GM21529 (cell line): ENCODE results near the gene PXT1.

Source experiments
- ATAC-seq: cut with Tn5 transposase; IDR thresholded peaks from one replicate; pipeline ENCODE4 v1.9.1; 2021; ENCODE audit not compliant: unreplicated experiment

Gene PXT1

DNA sequence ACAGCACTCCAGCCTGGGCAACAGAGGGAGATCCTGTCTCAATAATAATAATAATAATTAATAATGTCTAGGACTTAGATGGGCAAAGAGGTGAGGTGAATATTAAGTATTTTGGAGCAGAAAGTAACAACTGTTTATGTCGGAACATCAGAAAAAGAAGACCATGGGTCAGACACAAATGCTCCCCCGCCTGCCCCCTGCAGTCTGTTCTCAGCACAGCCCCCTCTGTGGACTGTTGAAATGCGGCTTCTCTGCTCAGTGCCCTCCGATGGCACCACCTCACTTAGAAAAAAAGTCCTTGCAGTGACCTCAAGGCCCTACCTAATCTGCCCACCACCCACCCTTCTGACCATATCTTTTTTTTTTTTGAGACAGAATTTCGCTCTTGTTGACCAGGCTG lies 50.0 kb downstream of the PXT1 start:
- ATAC-seq: no peak

DNA sequence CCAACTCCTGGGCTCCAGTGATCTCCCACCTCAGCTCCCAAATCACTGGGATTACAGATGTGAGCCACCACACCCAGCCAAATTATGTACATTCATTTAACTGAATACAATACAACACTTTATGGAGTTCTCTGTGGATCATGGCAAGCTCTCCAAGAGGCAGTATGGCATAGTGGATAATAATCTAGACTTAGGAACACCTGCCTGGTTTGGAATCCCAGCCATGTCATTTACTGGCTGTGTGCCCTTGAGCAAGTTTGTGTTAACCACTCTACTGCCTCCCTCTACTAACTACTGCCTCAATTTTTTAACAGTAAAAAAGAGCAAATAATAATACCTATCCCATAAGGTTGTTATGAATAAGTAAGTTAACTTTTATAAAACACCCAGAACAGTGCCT lies 53.3 kb downstream of the PXT1 start:
- no peak for ATAC-seq

DNA sequence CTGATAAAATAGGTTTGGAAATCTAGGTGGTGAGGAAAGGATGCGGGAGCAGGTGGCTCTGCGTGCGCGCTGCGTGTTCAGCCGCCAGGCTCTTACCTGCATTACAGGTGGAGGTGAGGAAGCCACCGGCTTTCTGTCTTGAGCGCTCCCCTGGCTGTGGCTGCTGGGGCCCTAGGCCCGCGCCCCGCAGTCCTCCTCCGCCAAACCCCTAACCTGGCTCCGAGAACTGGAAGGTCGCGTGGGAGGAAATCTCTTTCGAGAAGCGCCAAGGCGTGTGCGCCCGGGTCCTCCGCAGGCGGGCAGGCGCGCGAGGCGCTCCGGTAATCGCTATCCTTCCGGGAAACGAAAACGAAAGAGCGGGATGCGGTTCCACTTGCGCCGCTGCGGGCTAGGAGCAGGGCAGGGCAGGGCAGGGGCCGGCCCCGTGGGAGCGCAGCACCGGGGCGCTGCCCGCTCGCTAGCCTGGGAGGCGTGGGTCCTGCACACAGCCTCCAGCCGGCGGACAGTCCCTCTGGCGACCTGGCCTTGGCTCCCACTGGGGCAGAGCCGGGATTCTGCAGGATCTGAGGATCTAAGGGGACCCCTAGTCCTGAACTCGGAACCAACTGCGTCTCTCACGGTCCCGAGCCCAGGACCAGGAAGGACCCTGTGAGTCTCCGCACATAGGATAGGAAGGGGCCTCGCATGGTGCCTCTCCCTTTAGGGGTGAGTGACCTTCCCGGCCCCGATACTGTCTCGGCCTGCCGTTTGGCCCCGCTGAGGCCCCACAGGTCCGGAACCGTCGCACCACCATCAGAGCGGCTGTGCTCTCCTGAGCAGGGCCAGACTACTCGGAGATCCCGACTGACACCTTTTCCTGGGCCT lies 55.0 kb downstream of the PXT1 start, which contains the start of gene ETV7:
Gene ETV7 (minus strand): TSS at position 230 of the 864 bp plus-strand sequence. CDS start 128 bp downstream, at position 102.
- ATAC-seq: no peak

DNA sequence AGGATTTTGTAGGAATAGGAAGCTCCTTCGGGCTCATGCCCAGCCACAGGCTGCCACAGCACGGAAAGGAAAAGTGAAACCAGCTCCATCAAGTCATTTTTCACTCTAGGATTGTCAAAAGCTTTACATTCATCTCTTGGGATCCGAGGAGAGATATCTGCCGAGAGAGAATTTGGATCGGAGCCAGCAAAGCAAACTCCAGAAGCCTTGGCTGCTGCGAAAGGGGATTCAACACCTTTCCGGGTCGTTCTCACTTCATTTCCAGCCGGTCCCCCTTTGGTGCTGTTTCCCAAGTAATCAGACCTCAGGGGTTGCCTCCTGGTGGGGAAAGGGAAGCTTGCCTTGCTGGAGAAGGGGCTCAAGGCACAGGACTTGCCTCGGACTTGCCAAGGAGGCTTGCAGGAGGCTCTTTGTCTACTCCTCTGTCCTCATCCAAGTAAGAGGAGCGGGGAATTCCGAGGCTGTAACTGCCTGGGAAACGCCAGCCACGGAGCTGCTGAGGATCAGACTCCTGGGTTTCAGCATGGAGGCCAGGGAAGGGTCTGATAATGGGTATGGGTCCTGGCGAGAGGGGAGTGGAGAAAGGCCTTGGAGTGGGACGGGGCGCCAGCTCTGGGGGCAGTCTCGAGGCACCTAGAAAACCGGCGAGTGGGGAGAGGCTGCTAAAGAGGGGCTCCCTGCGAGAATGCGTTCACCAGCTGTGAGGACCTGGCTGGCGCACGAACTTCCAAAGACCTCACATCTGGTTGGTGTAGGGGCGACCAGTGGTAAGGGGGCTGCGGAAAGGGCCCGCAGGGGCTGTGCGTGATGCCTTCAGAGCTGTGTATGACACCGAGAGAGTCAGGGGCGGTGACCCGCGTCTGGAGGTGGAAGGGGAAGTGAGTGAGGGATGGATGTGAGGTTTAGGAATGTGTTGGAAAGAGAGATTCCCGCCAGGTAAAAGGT lies 55.9 kb downstream of the PXT1 start:
- no peak for ATAC-seq

DNA sequence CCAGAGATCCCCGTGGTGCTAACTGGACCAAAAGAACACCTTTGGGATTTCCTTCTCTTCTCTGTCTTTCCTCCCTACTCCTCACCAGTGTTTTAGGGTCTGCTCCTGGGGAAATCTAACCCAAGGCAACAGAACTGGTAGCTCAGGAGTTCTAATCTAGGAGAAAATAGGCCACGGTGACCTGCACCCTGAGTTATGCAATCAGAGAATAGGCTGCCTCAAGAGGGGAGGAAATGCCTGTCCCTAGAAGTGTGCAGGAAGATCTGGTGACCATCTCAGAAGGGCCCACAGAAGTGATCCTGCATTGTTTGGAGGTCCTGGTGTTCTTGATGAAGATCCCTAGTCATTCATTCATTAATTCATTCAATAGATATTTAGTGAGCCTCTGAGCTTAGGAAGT lies 58.6 kb downstream of the PXT1 start:
- no peak for ATAC-seq

DNA sequence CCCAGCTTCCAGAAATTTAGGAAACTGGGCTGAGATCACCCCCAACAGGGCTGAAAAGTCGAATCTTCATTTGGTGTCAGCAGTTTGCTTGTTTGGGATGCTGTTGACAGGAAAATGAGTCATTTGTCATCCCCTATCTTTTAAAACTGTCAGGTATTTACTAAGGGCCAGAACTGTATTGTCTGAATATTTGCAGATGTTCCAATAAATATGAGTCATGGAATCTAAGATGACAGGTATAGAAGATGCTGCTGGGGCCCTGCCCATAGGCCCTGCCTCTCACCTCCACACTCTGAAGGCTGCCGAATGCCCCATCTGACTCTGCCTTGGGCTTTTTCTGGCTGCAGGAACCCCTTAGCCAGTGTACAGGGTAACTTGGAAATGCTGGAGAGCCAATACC lies 59.0 kb downstream of the PXT1 start:
- no peak for ATAC-seq

DNA sequence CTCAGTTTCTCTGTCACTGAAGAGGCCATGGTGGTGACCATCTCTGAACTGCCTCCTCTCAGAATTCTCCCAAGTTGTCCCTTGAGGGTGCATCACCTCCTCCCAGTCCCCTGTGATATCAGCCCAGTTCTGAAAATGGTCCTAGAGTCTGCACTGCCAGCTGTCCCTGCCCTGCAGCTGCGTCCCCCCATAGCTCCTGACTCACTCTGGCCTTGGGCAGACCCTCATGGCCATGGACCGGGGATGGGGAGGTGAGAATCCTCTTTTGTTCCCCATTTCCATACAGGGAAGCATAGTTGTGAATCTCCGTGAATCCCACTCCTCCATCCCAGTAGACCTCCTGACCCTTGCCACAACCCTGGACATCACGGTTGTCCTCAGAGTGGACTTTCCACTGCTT lies 59.7 kb downstream of the PXT1 start:
- no peak for ATAC-seq

DNA sequence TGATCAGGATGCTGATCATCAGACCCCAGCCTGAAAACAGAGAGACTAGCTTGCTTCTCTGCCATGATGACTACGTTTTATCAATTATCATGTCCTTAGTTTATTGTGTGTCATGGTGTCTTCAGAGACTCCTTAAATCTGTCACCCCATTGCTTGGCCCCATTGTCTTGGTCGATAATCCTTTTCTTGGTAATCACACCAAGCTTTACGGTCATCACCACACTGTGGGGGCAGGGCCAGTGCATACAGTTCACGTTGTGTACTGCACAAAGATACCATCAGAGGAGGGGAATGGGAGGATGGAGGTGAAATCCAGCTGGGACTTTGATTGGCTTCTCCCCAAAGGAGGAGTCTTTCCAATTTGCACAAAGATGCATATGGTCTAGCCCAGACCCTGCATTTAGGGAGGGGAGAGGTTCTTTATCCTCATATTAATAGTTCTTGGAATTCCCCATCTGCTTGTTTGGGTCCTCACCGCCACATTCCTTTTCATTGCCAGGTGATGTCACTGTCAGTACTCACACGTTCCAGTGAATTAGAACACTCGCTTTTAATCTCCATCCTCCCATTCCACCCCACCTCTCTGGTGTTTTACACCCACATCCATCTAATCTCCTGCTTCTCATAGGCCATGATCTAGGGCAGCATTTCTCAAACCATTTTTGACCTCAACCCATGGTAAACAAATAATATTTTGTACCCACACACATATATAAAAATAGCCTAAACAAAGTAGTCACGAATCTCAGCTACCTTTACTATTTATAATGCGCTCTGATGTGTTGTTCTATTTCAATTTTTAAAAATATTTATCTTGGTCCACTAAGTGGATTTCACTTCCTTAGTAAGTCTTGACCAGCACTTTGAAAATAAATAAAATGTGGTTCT lies 60.9 kb downstream of the PXT1 start:
- ATAC-seq: no peak

DNA sequence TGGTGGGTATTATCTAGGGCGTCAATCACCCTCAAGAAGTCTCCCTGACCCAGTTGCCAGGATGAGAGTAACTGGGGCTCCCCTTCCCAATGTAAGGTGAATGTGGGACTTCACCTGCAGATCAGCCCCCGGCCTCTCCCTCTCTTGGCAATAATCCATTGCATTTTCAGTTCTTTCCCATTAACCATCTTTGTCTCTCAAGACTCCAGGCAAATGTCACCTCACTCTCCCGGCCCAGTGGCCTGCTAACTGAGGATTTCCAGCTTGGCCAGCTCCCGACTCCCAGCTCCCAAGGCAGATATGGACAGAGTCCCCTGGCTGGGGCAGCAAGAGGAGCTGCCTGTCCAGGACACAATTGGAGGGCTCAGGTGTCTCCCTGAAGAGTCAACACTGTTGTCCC lies 62.5 kb downstream of the PXT1 start:
- ATAC-seq: no peak

DNA sequence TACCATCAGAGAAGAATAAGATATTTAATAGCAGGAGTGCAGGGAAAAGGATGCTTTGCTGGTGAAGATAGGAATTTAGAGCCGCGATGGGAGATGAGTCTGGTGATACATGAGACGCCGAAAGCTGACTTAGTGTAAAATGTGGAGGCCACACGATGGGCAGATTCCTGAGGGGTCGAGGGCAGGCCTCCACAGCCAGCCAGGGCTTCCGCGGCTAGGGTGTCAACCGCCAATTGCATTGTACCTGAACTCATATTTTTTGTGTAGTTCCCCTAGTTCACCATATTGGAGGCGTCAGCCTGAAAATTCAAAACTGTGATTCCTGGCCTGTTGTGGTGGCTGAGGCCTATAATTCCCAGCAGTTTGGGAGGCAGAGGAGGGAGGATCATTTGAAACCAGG lies 63.7 kb downstream of the PXT1 start:
- ATAC-seq: no peak

DNA sequence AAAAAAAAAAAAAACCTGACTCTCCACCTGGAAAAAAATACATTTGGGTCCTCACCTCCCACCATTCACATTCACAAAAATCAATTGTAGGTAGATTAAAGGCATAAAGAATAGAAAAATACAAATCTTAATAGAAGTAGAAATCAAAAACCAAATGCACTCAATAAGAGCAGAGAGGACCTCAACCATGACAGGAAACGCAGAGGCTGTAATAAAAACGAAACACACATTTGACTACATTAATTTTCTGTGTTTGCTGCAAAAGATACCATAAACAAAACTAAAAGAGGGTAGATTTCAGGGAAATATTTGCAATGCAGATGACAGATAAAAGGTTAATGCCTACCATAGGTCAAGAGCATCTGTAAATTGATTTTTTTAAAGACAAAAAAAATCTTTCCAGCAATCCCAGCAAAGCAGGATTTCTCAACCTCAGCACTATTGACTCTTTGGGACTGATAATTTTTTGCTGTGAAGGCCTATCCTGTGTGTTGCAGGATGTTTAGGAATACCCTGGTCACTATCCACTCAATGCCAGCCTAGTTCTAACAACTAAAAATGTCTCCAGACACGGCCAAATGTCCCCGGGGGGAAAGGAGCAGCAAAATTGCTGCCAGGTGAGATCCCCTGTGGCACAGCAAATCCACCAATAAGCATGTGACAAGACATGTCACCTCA lies 64.3 kb downstream of the PXT1 start:
- ATAC-seq: no peak

DNA sequence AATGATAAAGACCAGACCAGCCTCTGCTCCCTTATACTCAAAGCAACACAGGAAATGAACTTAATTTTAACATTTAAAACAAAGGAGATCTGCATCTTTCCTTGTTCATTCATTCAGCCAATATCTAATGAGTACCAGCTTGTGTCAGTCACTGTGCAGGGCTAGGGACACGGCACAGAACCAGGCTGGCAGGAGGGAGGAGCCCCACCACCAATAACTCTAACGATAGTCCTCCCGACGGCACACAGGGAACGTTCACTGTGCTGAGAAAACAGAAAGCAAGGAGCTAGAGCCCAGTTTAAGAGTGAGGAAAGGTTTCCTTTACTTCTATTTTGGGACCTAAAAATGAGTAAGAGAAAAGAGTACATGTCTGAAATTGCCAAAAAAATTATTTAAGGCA lies 65.1 kb downstream of the PXT1 start:
- ATAC-seq: no peak

DNA sequence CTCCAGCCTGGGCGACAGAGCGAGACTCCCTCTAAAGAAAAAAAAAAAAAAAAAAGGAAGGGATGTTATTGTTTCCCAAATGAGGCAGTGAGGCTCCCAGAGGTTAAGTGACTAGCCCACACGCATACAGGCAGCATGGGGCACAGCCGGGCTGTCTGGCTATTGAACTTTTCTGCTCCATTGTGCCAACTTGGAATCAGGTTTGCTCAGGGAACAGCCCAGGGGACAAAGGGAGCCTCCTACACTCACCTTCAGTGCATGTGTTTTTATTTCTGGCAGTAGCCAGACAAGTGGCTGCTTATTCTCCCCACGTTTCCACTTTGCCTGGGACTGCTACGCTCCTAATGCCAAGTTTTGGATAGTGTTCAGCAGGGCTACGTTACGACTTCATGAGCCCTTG lies 65.9 kb downstream of the PXT1 start:
- no peak for ATAC-seq

DNA sequence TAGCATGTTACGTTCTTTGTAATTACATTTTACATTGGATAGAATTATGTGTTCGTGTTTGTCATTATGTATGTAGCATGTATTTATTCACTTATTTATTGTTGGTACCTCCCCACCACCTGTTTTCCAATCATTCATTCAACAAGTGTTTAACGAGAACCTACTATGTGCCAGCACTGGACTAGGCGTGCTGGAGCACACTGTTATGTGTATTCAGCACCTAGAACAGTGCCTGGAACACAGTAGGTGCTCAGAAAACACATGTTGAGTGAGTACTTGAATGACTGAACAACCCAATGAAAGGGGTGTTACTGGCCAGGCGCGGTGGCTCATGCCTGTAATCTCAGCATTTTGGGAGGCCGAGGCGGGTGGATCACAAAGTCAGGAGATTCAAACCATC lies 66.5 kb downstream of the PXT1 start:
- no peak for ATAC-seq

DNA sequence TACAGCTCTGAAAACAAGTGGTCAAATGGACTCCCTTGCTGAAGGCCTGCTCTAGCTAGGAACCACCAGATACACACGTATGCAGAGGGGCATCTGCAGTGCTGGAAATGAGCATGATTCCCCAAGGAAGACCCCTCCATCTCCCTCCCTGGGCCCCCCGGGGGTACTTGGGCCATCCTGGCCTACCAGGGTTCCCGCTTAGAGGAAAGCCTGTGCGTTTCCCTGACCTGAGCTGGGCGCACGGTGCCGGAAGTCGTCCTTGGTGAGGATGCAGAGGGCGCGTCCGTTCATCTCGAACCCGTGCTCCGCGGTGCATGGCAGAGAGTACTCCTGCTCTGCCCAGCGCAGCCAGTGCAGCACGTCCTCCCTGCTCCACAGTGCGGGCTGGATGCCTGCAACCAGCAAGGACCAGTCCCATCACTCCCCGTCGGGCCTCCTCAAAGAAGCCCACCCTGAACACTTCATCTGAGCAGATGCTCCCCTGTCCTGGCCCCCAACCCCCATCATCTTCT lies 67.0 kb downstream of the PXT1 start:
- no peak for ATAC-seq

DNA sequence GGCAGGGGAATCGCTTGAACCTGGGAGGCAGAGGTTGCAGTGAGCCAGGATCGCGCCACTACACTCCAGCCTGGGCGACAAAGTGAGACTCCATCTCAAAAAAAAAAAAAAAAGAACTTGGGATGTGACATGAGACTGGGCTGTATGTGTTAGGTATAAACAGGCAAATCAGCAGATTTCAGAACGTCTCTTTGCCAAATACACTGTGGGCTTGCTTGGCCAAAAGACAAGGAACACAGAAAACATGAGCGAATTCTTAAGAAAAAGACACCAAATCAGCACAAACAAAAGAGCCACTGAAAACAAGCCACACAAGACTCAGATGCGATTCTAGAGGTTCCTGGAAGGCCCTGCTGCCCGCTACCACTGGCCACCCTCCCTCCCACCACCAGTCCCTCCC lies 67.7 kb downstream of the PXT1 start:
- no peak for ATAC-seq

DNA sequence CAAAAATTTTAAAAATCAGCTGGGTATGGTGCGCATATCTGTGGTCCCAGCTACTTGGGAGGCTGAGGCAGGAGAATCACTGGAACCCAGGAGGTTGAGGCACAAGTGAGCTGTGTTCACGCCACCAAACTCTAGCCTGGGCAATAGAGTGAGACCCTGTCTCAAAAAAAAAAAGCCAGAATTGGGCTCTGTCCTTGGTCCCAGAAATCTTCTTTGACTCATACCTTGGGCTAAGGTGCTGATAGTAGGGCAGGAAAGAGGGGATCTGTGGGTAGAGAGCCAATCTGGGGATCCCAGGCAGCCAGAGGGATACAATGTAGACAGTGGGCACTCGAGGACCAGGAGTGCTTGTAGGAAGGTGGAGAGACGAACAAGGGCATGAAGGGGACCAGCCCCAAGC lies 68.5 kb downstream of the PXT1 start:
- ATAC-seq: no peak

DNA sequence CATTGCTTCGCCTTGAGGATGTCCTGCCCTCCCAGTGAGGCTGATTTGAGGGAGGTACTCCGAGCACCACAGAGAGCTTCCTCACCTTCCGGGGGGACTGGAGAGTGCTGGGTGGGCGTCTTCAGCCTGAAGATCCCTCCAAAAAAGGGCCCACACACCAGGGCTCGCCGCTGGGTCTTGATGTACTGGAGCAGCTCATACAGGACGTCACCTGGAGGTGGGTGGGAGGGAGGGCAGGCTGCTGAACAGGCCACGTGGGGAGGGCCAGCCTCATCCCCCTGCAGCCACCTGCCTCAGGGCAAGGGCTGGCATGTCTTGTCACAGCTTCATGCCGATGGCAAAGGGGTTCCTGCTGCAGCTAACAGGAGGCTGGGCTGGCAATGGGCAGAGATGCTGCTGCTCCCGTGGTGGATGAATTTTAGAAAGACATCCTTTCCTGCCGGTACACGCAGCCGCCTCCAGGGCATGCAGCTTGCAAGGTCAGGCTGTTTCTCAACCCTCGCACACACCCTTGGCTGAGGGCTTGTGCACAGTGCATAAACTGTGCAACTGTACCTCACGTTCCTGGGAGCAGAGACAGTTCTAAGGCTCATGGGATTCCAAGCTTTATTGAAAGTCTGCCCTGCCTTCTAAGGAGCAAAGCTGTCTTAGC lies 69.2 kb downstream of the PXT1 start:
- no peak for ATAC-seq

DNA sequence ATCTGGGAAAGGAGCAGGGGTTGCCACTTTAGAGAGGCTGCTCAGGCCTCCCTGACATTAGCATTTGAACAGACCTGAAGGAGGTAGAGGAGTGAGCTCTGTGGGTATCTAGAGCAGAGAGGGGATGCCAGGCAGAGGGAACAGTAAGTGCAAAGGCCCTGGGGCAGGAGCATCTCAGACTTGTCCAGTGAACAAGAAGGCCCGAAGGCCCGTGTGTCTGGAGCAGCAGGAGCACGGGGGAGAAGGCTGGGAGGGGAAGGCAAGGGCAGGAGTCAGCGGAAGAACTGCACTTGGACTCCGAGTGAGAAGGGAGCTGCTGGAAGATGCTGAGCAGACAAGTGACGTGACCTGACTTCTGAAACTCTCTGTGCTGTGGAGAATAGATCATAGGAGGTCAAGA lies 70.6 kb downstream of the PXT1 start:
- no peak for ATAC-seq

DNA sequence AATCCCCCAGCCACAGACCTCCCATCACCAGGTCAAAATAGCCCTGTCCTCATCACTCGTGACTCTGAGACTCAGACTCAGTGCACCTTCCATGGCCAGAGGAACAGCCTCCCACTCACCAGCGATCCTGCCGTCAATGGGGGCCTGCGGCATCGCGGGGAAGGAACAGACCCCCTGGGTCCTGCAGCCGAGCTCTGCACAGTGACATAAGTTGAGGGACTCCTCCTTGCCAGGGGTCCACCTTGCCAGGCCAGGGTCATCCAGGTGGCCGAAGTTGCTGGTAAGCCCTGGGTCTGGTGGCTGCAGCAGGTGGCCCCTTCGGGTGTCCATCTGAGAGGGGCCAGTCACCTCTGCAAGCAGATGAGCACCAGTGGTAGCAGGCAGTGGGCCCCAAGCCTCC lies 71.4 kb downstream of the PXT1 start:
- ATAC-seq: no peak
